GM18870 (cell line): ENCODE results near the gene FAM222A.

ENCODE experiments used
- ATAC-seq: cut with Tn5 transposase; IDR thresholded peaks from one replicate; pipeline ENCODE4 v1.9.1; 2021; ENCODE audit warnings: moderate library complexity; ENCODE audit not compliant: unreplicated experiment

The FAM222A gene

GRCh38 chr12:109795023-109795422 lies 81.4 kb downstream of the FAM222A start:
- ATAC-seq, result no peak

GRCh38 chr12:109796057-109796456 lies 82.4 kb downstream of the FAM222A start:
- no peak for ATAC-seq

GRCh38 chr12:109797905-109798669 lies 84.5 kb downstream of the FAM222A start:
- no peak for ATAC-seq

GRCh38 chr12:109798691-109799090 lies 85.1 kb downstream of the FAM222A start:
- no peak for ATAC-seq

- no peak for ATAC-seq
Measured at GRCh38 chr12:109800536-109800935, 86.9 kb downstream of the FAM222A start.

GRCh38 chr12:109802828-109803227 lies 89.2 kb downstream of the FAM222A start:
- no peak for ATAC-seq

GRCh38 chr12:109803678-109804077 lies 90.1 kb downstream of the FAM222A start:
- no peak for ATAC-seq

- no peak for ATAC-seq
Measured at GRCh38 chr12:109804820-109805761, 91.5 kb downstream of the FAM222A start.

GRCh38 chr12:109807954-109808643 lies 94.5 kb downstream of the FAM222A start:
- no peak for ATAC-seq

- no peak for ATAC-seq
Measured at GRCh38 chr12:109808876-109809646, 95.4 kb downstream of the FAM222A start.

- no peak for ATAC-seq
Measured at GRCh38 chr12:109810954-109811623, 97.5 kb downstream of the FAM222A start.

- ATAC-seq, result no peak
Measured at GRCh38 chr12:109811624-109811995, 98.0 kb downstream of the FAM222A start.

- ATAC-seq, result no peak
Measured at GRCh38 chr12:109813810-109814416, 100.3 kb downstream of the FAM222A start.

- no peak for ATAC-seq
Measured at GRCh38 chr12:109814600-109815150, 101.0 kb downstream of the FAM222A start.

GRCh38 chr12:109815225-109815624 lies 101.6 kb downstream of the FAM222A start:
- ATAC-seq, result no peak

- no peak for ATAC-seq
Measured at GRCh38 chr12:109815757-109816617, 102.4 kb downstream of the FAM222A start.

- ATAC-seq, result no peak
Measured at GRCh38 chr12:109816870-109817269, 103.2 kb downstream of the FAM222A start.

GRCh38 chr12:109817627-109818231 lies 104.1 kb downstream of the FAM222A start:
- no peak for ATAC-seq
